Stimulated activated CD8-positive, alpha-beta memory T cell treated with anti-CD3 and anti-CD28 coated beads, Interleukin-7, amount 100 ng/mL, for 48 hours (primary cell): ENCODE data around the gene ABLIM2.
"Not testable (repeated sequence)": the region's sequence is repeated elsewhere in the genome, so short reads cannot be mapped to it uniquely, and the experiment has no call there.

Experiments
- DNase-seq, 2 donors: peaks; one replicate each; pipeline ENCODE4 v3.0.0-alpha.2; 2020; ENCODE audit warnings: low read depth in 1 of 2; ENCODE audit errors: extremely low read depth in 1 of 2

ABLIM2 gene

GRCh38 chr4:8143392-8144140 lies 15.0 kb downstream of the ABLIM2 start:
- DNase-seq = no peak

DNA sequence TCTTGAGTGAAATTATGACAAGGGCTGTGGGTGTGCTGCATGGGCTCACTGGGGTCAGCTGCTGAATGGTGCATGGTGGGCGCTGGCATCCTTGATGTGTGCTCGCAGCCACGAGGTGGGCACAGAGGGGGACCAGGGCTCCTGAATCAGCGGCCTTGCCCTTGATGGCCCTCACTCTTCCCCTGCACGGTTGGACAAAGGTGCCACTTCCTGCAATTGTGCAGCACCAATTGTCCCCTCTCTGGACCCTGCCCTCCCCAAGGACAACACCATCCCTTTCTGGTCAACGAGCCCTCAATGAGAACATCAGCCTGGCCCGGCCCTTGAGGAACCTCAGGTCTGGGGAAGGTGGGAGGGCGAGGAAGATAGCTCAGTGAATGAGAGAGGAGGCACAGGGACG lies 16.1 kb downstream of the ABLIM2 start:
- no peak for DNase-seq

GRCh38 chr4:8141935-8142334 lies 16.7 kb downstream of the ABLIM2 start:
- DNase-seq = no peak

- DNase-seq = no peak
Measured at GRCh38 chr4:8140915-8141314, 17.7 kb downstream of the ABLIM2 start.

DNA sequence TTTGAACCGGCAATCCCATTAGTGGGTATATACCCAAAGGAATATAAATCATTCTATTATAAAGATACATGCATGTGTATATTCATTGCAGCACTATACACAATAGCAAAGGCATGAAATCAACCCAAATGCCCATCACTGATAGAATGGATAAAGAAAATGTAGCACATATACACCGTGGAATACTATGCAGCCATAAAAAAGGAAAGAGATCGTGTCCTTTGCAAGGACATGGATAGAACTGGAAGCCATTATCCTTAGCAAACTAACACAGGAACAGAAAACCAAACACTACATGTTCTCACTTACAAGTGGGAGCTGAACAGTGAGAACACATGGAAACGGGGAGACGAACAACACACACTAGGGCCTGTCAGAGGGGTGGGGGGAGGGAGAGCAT lies 18.9 kb downstream of the ABLIM2 start:
- not testable (repeated sequence) for DNase-seq

DNA sequence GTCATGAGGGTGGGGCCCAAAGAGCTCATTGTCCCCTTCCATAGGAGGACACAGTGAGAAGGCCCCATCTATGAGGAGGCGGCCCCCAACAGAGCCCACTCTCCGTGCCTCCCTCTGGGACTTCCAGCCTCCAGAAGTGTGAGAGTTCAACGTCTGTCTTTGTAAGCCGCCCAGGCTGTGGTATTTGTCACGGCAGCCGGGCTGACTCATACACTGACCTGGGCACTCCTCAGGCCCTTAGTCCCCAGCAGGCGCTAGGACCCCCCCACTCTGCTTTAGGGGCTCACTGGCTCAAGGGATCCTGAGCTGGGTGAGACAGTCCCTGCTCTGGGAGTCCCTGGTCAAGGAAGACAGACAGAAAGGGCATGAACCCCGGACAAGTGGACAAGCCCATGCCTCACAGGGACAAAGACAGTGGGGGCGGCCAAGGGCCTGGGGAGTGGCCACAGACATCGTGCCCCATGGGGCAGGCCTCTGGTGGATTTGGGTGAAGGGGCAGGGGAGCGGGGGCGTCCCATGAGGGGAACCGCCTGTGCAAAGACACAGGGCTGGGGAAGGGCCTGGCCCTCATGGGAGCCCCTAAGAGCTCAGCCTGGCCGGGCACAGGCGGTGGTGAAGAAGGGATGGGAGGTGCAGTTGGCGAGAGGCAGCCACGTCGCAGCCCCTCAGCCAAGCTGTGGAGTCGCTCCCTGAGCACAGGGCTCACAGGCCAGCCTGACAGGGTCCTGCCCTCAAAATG lies 21.5 kb downstream of the ABLIM2 start:
- DNase-seq = no peak

DNA sequence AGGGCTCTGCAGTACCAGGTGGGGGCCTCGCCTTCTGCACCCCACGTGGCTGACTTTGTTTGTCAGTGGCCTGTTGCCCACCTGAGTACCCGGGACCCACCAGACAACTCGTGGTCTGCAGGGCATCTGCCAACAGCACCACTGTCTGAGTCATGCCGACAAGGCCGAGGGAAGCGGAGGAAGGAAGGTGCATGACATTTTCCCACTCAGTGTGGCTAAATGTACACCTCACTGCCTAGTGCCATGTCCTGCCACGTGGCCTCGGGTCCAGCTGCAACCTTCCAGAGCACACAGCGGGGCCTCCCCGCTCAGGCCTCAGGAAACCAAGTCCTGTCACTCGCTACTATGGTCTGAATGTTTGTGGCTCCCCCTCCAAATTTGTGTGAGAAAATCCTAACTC lies 22.1 kb downstream of the ABLIM2 start:
- DNase-seq = no peak

DNA sequence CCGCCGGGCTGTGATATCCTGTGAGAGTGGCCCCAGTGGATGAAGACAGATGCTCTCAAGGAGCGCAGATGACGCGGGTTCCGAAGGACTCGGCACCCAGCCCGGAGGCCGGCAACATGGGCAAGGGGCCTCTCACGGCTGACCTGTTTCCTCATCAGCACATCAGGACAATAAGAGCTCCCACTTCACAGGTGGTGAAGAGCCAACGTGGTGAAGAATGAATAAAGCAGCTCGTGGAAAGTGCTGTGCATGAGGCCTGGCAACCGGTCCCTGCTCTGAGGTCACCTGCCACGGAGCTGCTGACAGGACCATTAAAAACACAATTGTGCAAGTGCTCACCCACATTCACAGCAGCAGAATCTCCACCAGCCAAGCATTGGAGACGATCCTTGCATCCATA lies 22.9 kb downstream of the ABLIM2 start:
- no peak for DNase-seq

DNA sequence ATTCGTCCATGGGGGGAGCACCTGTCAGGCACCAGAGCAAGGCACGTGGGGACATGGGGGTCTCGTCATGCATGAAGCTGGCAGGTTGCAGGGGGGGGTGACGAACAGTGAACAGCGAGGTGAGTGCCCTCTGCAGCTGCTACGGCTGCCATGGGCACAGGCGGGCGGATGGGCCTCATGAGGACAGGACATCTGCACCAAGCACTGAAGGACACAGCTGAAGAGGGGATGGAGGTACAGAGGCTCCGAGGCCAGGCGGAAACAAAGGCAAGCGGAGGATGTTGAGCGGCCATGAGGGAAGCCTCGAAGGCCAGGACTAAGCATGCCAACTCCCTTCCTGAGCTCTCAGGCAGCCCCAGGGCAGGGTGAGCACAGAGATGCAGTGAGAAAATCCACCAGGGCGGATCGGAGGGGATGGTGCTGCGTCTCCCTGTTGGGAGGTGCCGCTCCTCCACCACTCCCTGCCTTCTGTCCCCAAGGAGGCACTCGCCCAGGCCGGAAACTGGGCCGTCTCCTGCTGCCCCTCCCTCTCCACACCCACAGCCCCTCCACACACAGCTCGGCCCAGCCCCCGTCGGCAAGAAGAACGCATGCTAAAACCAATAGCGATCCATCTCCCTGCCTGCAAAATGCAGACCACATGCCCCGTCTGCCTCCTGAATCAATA lies 24.6 kb downstream of the ABLIM2 start:
- DNase-seq = no peak

- DNase-seq = no peak
Measured at GRCh38 chr4:8132947-8133705, 25.5 kb downstream of the ABLIM2 start.

- DNase-seq = no peak
Measured at GRCh38 chr4:8132400-8132799, 26.2 kb downstream of the ABLIM2 start.

GRCh38 chr4:8131826-8132225 lies 26.8 kb downstream of the ABLIM2 start:
- no peak for DNase-seq

DNA sequence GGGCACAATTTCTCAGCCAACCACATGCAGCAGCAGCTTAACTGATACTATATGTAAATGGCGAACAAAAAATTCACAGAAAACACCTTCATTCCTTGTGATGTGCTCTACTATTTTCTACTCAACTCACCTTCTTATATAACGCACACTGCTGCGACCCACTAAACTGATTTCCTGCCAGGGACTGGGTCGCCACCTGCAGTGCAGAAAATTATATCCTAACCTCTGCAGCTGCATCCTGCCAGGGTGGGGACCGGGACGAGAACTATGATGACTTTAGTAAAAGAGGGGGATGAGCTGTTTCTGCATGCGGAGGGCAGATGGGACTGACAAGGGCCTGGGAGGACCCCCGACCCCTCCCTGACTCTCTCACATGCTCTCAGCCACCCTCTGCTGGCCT lies 27.4 kb downstream of the ABLIM2 start:
- no peak for DNase-seq

DNA sequence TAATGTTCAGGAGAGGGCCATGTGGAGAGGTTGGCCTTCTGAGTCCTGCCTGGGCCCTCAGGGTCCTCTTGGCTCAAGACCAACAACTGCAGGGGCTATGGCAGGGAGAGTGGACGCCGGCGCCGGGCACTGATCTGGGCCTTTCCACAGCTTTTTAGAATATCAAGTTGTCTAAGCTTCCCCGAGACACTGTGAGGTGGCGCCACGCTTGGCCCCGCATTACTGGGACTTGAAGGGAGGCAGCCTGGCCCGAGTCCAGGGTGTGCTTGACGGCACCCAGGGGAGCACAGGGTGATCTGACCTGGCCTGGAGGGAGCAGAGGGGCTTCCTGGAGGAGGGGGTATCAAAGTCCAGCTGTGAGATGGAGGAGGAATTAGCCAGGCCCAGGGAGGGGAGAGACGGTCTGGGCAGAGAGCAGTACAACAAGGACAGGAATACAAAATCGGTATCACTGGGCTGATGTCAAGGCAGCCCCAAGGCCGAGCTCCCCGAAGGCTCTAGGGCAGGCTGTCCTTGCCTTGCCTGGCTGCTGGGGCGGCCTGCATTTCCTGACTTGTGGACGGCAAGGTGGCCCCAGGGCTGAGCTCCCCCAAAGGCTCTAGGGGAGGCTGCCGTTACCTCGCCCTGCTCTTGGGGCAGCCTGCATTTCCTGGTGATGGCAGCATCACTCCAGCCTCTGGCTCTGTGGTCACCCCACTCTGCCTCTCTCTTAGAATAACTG lies 28.1 kb downstream of the ABLIM2 start:
- no peak for DNase-seq

DNA sequence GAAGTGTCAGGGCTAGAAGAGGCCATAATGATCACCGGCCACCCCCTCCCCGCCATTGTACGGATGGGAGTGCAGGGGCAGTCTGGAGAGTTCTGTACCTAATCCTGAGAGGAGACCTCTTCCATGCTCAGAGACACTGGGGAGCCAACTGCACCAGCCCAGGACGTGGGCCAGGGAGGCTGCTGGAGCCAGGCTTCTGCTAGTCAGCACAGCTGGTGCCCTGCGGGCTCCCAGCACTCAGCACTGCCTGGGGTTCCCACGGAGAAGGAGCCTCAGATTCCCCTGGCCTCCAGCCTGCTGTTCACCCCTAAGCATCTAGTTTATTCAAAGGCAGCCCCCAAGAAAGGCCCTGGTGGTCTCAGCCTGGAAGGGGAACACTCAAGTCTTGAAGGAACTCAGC lies 28.8 kb downstream of the ABLIM2 start:
- no peak for DNase-seq

- no peak for DNase-seq
Measured at GRCh38 chr4:8129136-8129535, 29.5 kb downstream of the ABLIM2 start.

- no peak for DNase-seq
Measured at GRCh38 chr4:8128100-8128856, 30.3 kb downstream of the ABLIM2 start.

DNA sequence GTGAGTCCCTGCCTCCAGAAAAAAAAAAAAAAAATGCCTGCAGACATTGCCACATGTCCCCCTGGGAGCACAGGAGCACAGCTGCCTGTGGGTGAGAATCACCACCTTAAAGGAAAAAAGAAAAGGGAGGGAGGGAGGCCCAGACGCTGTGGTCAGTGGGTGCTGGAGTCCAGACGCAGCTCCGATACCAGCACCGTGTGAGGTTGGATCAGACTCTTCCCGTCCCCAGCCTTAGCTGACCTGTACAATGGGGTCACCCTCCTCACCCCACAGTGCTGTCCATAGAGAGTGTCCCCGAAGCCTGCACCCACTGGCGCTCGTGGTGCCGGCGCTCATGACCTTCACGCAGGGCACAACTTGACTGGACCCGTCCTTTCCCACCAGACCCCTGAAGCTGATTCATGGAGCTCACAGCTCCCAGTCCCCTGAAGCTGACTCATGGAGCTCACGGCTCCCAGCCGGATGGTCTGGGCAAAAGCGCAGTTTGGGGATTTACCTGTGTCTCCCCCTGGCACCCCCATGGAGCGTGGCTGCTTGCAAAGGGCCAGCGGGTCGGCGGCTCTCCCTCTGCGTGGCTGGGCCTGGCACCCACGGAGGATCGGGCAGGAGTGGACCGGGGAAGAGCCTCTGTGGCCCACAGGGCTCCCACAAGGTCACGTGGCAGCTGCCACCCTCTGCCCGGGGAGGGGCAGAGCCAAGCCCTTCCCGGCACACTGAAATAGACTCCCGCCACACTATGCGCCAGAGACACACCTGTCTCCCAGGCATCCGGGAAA lies 31.4 kb downstream of the ABLIM2 start:
- DNase-seq = no peak

DNA sequence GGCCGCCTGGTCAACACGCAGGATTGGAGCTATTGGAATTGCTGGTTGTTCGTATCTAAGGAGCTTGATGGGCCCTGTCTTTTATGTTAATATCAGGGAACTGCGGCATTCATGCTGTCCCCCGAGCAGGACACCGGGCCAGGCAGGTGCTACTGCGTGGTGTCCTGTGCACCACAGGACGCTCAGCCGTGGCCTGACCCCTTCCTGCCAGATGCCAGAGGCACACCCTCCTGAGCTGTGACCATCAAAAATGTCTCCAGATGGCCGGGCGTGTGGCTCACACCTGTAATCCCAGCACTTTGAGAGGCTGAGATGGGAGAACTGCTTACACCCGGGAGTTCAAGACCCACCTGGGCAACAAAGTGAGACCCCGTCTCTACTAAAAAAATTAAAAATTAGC lies 32.1 kb downstream of the ABLIM2 start:
- no peak for DNase-seq
